Activated T-cell treated with anti-CD3 and anti-CD28 coated beads, Interleukin-2, amount 50 U/mL, for 48 hours (primary cell): ENCODE data around the gene HGFAC.

Source experiments
- DNase-seq, 2 experiments: peaks; one replicate each; pipeline ENCODE4 v3.0.0-alpha.2; 2020

HGFAC gene

GRCh38 chr4:3411676-3412075 is 30.1 kb upstream of the HGFAC start:
- no peak for DNase-seq

GRCh38 chr4:3412257-3413020 is 29.3 kb upstream of the HGFAC start:
- no peak for DNase-seq

GRCh38 chr4:3413217-3413671 is 28.5 kb upstream of the HGFAC start:
- no peak for DNase-seq

- no peak for DNase-seq
Observed at GRCh38 chr4:3413675-3414420, 27.9 kb upstream of the HGFAC start.

GRCh38 chr4:3414421-3415279 is 27.1 kb upstream of the HGFAC start:
- no peak for DNase-seq

- DNase-seq = no peak
Observed at GRCh38 chr4:3415471-3416141, 26.2 kb upstream of the HGFAC start.

- no peak for DNase-seq
Observed at GRCh38 chr4:3416270-3416669, 25.5 kb upstream of the HGFAC start.

GRCh38 chr4:3416821-3417221 is 24.9 kb upstream of the HGFAC start:
- no peak for DNase-seq

- DNase-seq = no peak
Observed at GRCh38 chr4:3417448-3417847, 24.3 kb upstream of the HGFAC start.

GRCh38 chr4:3418029-3418762 is 23.6 kb upstream of the HGFAC start:
- DNase-seq = no peak

GRCh38 chr4:3419836-3420605 is 21.7 kb upstream of the HGFAC start:
- DNase-seq = no peak

- DNase-seq = no peak
Observed at GRCh38 chr4:3420606-3420955, 21.2 kb upstream of the HGFAC start.

- DNase-seq = no peak
Observed at GRCh38 chr4:3420956-3421355, 20.8 kb upstream of the HGFAC start.

GRCh38 chr4:3421470-3421869 is 20.3 kb upstream of the HGFAC start:
- DNase-seq = no peak

GRCh38 chr4:3422241-3422801 is 19.4 kb upstream of the HGFAC start:
- no peak for DNase-seq

GRCh38 chr4:3422808-3423297 is 18.9 kb upstream of the HGFAC start:
- DNase-seq = no peak

GRCh38 chr4:3423406-3423805 is 18.4 kb upstream of the HGFAC start:
- DNase-seq = no peak

GRCh38 chr4:3423952-3424351 is 17.8 kb upstream of the HGFAC start:
- no peak for DNase-seq

GRCh38 chr4:3424522-3425095 is 17.2 kb upstream of the HGFAC start:
- no peak for DNase-seq

GRCh38 chr4:3426465-3427133 is 15.2 kb upstream of the HGFAC start:
- no peak for DNase-seq
